K562 (cell line): ENCODE data around the gene CDC37. TPM values are rescaled to one million over a fixed set of nuclear protein-coding genes. Genes with fewer than 3 reads are reported as not detected.

Experiments
- ATAC-seq: fragments of 200-7000 bp; cut with Tn5 transposase; 3 replicates; pipeline ENCODE4 v1.9.1; 2020; ENCODE audit warnings: moderate library complexity
- BruUV-seq: library from RNA; stranded (reverse); fragments of 400-500 nt; replicated peaks from 2 replicates; lab custom pipeline; 2021; lab: Mats Ljungman, UMichigan
- CTCF ChIA-PET: fragments of 300-600 bp; formaldehyde crosslinking; extraction: SDS; loops from one replicate; lab custom pipeline; 2021; ENCODE audit warnings: low intra/inter-chr PET ratio; lab: Yijun Ruan, JAX
- POLR2A ChIA-PET: fragments of 300-600, 350-650 bp; sonication (Branson Sonifier 250); formaldehyde crosslinking; extraction: SDS; loops from one replicate; lab custom pipeline; 2021; ENCODE audit warnings: antibody characterized with exemption, inconsistent platforms; lab: Yijun Ruan, JAX
- DNase-seq, 4 experiments: peaks; one replicate each; pipeline versions ENCODE4 v3.0.0 to v3.0.0-alpha.2; 2011 to 2018; ENCODE audit warnings: low spot score in 3 of 4, mixed read lengths in 3 of 4; ENCODE audit errors: extremely low read depth in 1 of 4
- FAIRE-seq: peaks from 2 replicates; lab custom pipeline; 2011; peaks lifted over from hg19 to GRCh38; lab: Jason Lieb, UNC
- H2AFZ ChIP-seq: 2 replicates; pipeline ENCODE4 v1.6.0; 2011; ENCODE audit warnings: low read depth, low read length, control low read depth, inconsistent platforms
- H3K27ac ChIP-seq: fragments of 200-600 bp; 3 replicates; pipeline ENCODE4 v1.8.0; 2011; ENCODE audit warnings: low read depth, mild to moderate bottlenecking, control low read depth, inconsistent platforms, low read length, moderate library complexity, mixed read lengths; ENCODE audit errors: extremely low read depth
- H3K27me3 ChIP-seq, 2 experiments: fragments of 300-600 bp in 1 of 2; 2 replicates in 1 of 2; 3 replicates in 1 of 2; pipeline versions ENCODE4 v1.6.0 to v1.8.0; 2011; ENCODE audit warnings: inconsistent platforms in 2 of 2, low read length in 2 of 2, mild to moderate bottlenecking in 1 of 2, mixed read lengths in 1 of 2, moderate library complexity in 1 of 2; ENCODE audit not compliant: control insufficient read depth in 2 of 2, insufficient read depth in 2 of 2
- H3K36me3 ChIP-seq: fragments of 300-600 bp; 3 replicates; pipeline ENCODE4 v1.8.0; 2011; ENCODE audit warnings: mild to moderate bottlenecking, low read length, inconsistent platforms; ENCODE audit not compliant: control insufficient read depth, insufficient read depth
- H3K4me1 ChIP-seq, 2 experiments: fragments of 200-600 bp in 1 of 2; replicated peaks in 1 of 2; 2 replicates in 1 of 2; 3 replicates in 1 of 2; pipeline versions ENCODE4 v1.5.1 to v1.8.0; 2011; ENCODE audit warnings: inconsistent platforms in 2 of 2, low read length in 2 of 2, mild to moderate bottlenecking in 1 of 2, mixed read lengths in 1 of 2, moderate library complexity in 1 of 2; ENCODE audit not compliant: control insufficient read depth in 2 of 2, insufficient read depth in 2 of 2
- H3K4me2 ChIP-seq: 2 replicates; pipeline ENCODE4 v1.6.1; 2011; ENCODE audit warnings: low read length, control low read depth, inconsistent platforms, mixed read lengths; ENCODE audit not compliant: insufficient read depth
- H3K4me3 ChIP-seq: fragments of 200-600 bp; sonication (generic), shearing (Covaris generic); 2 replicates; pipeline ENCODE4 v1.5.1; 2016; ENCODE audit warnings: control low read depth, inconsistent platforms
- H3K79me2 ChIP-seq: fragments of 200-600 bp; 3 replicates; pipeline ENCODE4 v1.8.0; 2011; ENCODE audit warnings: low read length, inconsistent platforms; ENCODE audit not compliant: control insufficient read depth, insufficient read depth
- H3K9ac ChIP-seq, 2 experiments: 2 replicates each; pipeline versions ENCODE4 v1.6.0 to v1.6.1; 2011; ENCODE audit warnings: low read depth in 2 of 2, low read length in 2 of 2, control low read depth in 1 of 2, inconsistent platforms in 1 of 2, mild to moderate bottlenecking in 1 of 2, mixed read lengths in 1 of 2; ENCODE audit not compliant: insufficient read depth in 1 of 2
- H3K9me1 ChIP-seq: one replicate; pipeline ENCODE4 v1.6.0; 2011; ENCODE audit warnings: inconsistent platforms, mild to moderate bottlenecking, low read length, moderate library complexity; ENCODE audit not compliant: control insufficient read depth, insufficient read depth
- H3K9me3 ChIP-seq: replicated peaks from 2 replicates; pipeline ENCODE4 v1.5.1; 2011; ENCODE audit warnings: low read depth, low read length, inconsistent platforms; ENCODE audit not compliant: control insufficient read depth, insufficient read depth
- H4K20me1 ChIP-seq: replicated peaks from 2 replicates; pipeline ENCODE4 v1.6.1; 2011; ENCODE audit warnings: low read length, inconsistent platforms, mixed read lengths; ENCODE audit not compliant: control insufficient read depth, insufficient read depth
- CTBP1 ChIP-seq: fragments of 450-650 bp; IDR thresholded peaks from 2 replicates; pipeline ENCODE4 v1.6.1; 2016; ENCODE audit warnings: borderline replicate concordance
- FOXK1 ChIP-seq: sonication (generic); formaldehyde crosslinking; IDR thresholded peaks from 2 replicates; pipeline ENCODE4 v1.8.0; 2022; ENCODE audit warnings: missing genetic modification reagents, mild to moderate bottlenecking, borderline replicate concordance
- SAP30 ChIP-seq: fragments of 200-600 bp; sonication (generic); IDR thresholded peaks from 2 replicates; pipeline ENCODE4 v1.6.1; 2012; ENCODE audit warnings: borderline replicate concordance, low read depth, mild to moderate bottlenecking, moderate library complexity, low read length, control low read depth, inconsistent platforms; ENCODE audit not compliant: insufficient read depth, poor library complexity, severe bottlenecking
- SP2 ChIP-seq: IDR thresholded peaks from 2 replicates; pipeline ENCODE4 v1.6.1; 2011; ENCODE audit warnings: mild to moderate bottlenecking, low read depth, low read length, moderate library complexity; ENCODE audit not compliant: poor library complexity, severe bottlenecking; ENCODE audit errors: extremely low read depth
- ZNF146 ChIP-seq: IDR thresholded peaks from one replicate; pipeline ENCODE4 v1.6.1; 2018; ENCODE audit warnings: missing compliant biosample characterization; ENCODE audit not compliant: unreplicated experiment
- WGBS: fragments of 100-300 bp; shearing (Covaris generic); methylation state at CpG from one replicate; pipeline ENCODE4 v1.1.6; 2016; ENCODE audit warnings: low coverage, mixed read lengths; ENCODE audit not compliant: insufficient coverage; ENCODE audit errors: missing lambda C conversion rate; 5-methylcytosine and 5-hydroxymethylcytosine counted together
- in situ Hi-C: fragments of 300-500 bp; cut with MboI; formaldehyde crosslinking; loops from 4 replicates; pipeline ENCODE4 v1.15.0; 2018; ENCODE audit warnings: inconsistent platforms, mixed read lengths
- intact Hi-C: fragments of 100-400 bp; cut with micrococcal nuclease; formaldehyde crosslinking; loops from 2 replicates; pipeline ENCODE4 v1.14.2; 2022
- polyA plus RNA-seq, 8 experiments: library from polyadenylated mRNA; depleted of rRNA in 4 of 8; stranded (reverse) in 5 of 8; unstranded in 3 of 8; fragments of >200 nt; fragmentation: Nextera tagmentation in 2 of 8; fragmentation: Illumina TruSeq in 1 of 8; extraction: Ambion mirVana in 2 of 8; extraction: Trizol in 1 of 8; gene quantifications; 2 replicates each; pipeline versions ENCODE4 v1.2.1 to v1.2.3, GENCODE V29; 2011 to 2014; ENCODE audit warnings: inconsistent platforms in 1 of 8, missing spikeins in 1 of 8
- total RNA-seq, 7 experiments: library from RNA; depleted of rRNA in 6 of 7; stranded (reverse); fragments of >200 nt in 6 of 7; fragmentation: Illumina TruSeq in 2 of 7; extraction: Trizol in 2 of 7; gene quantifications; 2 replicates each; pipeline versions ENCODE4 v1.2.1 to v1.2.3, GENCODE V29; 2011 to 2021; ENCODE audit warnings: low replicate concordance in 1 of 7
- TF ChIP-seq, protein P1 (sequence below): sonication (generic); formaldehyde crosslinking; IDR thresholded peaks from 2 replicates; pipeline ENCODE4 v1.8.0; 2022; ENCODE audit warnings: mild to moderate bottlenecking, missing genetic modification reagents
- TF ChIP-seq, protein P2 (sequence below): sonication (generic); formaldehyde crosslinking; IDR thresholded peaks from 2 replicates; pipeline ENCODE4 v1.8.0; 2022; ENCODE audit warnings: mild to moderate bottlenecking, low read depth, missing genetic modification reagents
- TF ChIP-seq, protein P3 (sequence below): fragments of 450-650 bp; IDR thresholded peaks from 2 replicates; pipeline ENCODE4 v1.6.1; 2016
- TF ChIP-seq, protein P4 (sequence below): sonication (generic); formaldehyde crosslinking; IDR thresholded peaks from 2 replicates; pipeline ENCODE4 v1.8.0; 2022; ENCODE audit warnings: missing genetic modification reagents, mild to moderate bottlenecking, moderate library complexity, borderline replicate concordance
- TF ChIP-seq, protein P5 (sequence below): fragments of 250-450 bp; sonication (Bioruptor Pico); IDR thresholded peaks from 2 replicates; pipeline ENCODE4 v1.4.0; 2020

Gene CDC37
- total and polyA plus RNA-seq, 9 of the 15 experiments (the other 6 are each of a cell fraction or from before 2014, with no cell fraction given), result 6.6 to 538 (median 227) TPM

DNA sequence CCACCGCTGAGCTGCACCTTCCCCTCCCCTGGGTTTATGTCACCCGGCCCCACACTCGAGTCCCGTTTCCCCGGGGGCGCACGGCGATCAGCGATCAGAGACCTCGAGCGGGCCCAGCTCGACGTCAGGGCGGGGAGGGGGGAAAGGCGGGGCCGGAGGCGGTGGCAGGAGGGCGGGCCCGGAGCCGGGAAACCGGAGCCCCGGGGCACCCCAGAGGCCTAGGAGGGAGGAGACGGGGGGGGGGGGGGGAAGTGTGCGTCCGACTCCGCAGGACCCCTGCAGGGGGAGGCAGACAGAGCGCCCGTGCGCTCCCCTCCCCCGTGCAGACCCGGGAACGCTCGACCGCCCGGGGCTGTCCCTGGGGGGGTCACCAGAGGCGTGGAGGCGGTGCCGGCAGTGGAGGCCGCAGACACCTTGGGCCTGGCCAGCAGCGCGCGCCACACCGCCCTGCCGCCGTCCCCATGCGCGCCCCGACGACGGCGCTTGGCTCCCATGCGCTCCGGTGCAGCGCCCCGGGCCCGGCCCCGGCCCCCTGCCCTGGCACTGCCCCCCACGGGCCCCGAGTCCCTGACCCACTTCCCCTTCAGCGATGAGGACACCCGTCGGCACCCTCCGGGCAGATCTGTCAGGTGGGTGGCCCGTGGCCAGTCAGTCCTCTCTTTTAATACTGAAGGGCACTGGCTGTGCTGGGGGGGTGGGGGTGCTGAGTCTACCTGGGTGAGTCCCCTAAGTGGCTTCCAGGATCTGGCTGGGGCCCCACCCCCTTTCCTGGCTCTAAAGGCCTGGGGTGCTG lies 28.8 kb upstream of the CDC37 start:
- Histone ChIP-seq H3K4me3 (peak overlapping the region; percentile 64), H3K9ac (peak overlapping the region; percentile 76 to 89), H2AFZ (peak overlapping the region; percentile 73), H3K27ac (peak overlapping the region; percentile 80), H3K4me2 (peak overlapping the region; percentile 94), H3K36me3 (peaks cover 15% of the 10 kb centered on the region; the same call in 1 of the 3 replicates), H3K79me2 (peaks cover 68% of the 10 kb centered on the region), H4K20me1 (no peaks in the 10 kb centered on the region; the same call in 1 of the 2 replicates), H3K27me3 (no peaks in the 10 kb centered on the region), H3K4me1 (peaks cover 16 to 50% of the 10 kb centered on the region in 2 experiments; a peak in 4 of 5 replicates), H3K9me1 (no peaks in the 10 kb centered on the region), H3K9me3 (no peaks in the 10 kb centered on the region)
- WGBS, result 3% methylated on average over 31 of the region's 64 CpGs
- peak; percentile 87 to 90 (median 88) for DNase-seq
- CTCF ChIA-PET, result no interaction called here
- POLR2A ChIA-PET, result interaction anchor here (0.6 to 0.8 kb wide), 4 partner anchors 11 to 72 kb away, joined by 3 to 4 read pairs (median 3); no protein-coding TSS in a partner anchor
- peak; percentile 85 for ATAC-seq
- no TSS peak for BruUV-seq
- intact Hi-C loops (loop anchor here (2.0 kb wide), 1 partner anchor 13 kb away; no protein-coding TSS in a partner anchor), in situ Hi-C loops (no loop called here)
- no peak for FAIRE-seq
- TF ChIP-seq SAP30 (no peak), FOXK1 (CRISPR knock-in tag) (no peak), ZNF146 (CRISPR knock-in tag) (no peak), CTBP1 (0 out of 2 replicates have a peak, but pooled peaks have one; percentile 22), SP2 (no peak)
- TF ChIP-seq, protein P1, sequence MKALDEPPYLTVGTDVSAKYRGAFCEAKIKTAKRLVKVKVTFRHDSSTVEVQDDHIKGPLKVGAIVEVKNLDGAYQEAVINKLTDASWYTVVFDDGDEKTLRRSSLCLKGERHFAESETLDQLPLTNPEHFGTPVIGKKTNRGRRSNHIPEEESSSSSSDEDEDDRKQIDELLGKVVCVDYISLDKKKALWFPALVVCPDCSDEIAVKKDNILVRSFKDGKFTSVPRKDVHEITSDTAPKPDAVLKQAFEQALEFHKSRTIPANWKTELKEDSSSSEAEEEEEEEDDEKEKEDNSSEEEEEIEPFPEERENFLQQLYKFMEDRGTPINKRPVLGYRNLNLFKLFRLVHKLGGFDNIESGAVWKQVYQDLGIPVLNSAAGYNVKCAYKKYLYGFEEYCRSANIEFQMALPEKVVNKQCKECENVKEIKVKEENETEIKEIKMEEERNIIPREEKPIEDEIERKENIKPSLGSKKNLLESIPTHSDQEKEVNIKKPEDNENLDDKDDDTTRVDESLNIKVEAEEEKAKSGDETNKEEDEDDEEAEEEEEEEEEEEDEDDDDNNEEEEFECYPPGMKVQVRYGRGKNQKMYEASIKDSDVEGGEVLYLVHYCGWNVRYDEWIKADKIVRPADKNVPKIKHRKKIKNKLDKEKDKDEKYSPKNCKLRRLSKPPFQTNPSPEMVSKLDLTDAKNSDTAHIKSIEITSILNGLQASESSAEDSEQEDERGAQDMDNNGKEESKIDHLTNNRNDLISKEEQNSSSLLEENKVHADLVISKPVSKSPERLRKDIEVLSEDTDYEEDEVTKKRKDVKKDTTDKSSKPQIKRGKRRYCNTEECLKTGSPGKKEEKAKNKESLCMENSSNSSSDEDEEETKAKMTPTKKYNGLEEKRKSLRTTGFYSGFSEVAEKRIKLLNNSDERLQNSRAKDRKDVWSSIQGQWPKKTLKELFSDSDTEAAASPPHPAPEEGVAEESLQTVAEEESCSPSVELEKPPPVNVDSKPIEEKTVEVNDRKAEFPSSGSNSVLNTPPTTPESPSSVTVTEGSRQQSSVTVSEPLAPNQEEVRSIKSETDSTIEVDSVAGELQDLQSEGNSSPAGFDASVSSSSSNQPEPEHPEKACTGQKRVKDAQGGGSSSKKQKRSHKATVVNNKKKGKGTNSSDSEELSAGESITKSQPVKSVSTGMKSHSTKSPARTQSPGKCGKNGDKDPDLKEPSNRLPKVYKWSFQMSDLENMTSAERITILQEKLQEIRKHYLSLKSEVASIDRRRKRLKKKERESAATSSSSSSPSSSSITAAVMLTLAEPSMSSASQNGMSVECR (CRISPR knock-in tag), result no peak
- TF ChIP-seq, protein P2, sequence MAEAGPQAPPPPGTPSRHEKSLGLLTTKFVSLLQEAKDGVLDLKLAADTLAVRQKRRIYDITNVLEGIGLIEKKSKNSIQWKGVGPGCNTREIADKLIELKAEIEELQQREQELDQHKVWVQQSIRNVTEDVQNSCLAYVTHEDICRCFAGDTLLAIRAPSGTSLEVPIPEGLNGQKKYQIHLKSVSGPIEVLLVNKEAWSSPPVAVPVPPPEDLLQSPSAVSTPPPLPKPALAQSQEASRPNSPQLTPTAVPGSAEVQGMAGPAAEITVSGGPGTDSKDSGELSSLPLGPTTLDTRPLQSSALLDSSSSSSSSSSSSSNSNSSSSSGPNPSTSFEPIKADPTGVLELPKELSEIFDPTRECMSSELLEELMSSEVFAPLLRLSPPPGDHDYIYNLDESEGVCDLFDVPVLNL (CRISPR knock-in tag), result no peak
- TF ChIP-seq, protein P3, sequence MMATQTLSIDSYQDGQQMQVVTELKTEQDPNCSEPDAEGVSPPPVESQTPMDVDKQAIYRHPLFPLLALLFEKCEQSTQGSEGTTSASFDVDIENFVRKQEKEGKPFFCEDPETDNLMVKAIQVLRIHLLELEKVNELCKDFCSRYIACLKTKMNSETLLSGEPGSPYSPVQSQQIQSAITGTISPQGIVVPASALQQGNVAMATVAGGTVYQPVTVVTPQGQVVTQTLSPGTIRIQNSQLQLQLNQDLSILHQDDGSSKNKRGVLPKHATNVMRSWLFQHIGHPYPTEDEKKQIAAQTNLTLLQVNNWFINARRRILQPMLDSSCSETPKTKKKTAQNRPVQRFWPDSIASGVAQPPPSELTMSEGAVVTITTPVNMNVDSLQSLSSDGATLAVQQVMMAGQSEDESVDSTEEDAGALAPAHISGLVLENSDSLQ, result no peak
- TF ChIP-seq, protein P4, sequence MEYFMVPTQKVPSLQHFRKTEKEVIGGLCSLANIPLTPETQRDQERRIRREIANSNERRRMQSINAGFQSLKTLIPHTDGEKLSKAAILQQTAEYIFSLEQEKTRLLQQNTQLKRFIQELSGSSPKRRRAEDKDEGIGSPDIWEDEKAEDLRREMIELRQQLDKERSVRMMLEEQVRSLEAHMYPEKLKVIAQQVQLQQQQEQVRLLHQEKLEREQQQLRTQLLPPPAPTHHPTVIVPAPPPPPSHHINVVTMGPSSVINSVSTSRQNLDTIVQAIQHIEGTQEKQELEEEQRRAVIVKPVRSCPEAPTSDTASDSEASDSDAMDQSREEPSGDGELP, result no peak
- TF ChIP-seq, protein P5, sequence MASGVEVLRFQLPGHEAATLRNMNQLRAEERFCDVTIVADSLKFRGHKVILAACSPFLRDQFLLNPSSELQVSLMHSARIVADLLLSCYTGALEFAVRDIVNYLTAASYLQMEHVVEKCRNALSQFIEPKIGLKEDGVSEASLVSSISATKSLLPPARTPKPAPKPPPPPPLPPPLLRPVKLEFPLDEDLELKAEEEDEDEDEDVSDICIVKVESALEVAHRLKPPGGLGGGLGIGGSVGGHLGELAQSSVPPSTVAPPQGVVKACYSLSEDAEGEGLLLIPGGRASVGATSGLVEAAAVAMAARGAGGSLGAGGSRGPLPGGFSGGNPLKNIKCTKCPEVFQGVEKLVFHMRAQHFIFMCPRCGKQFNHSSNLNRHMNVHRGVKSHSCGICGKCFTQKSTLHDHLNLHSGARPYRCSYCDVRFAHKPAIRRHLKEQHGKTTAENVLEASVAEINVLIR (CRISPR knock-in tag), result no peak
